Keratinocyte (primary cell): ENCODE results near the gene MARVELD1. TPM values are rescaled to one million over a fixed set of nuclear protein-coding genes. Genes with fewer than 3 reads are reported as not detected.

Source experiments
- DNase-seq: peaks from one replicate; pipeline ENCODE4 v3.0.0-alpha.2; 2011; ENCODE audit warnings: low read depth, missing footprints, low spot score
- FAIRE-seq: peaks from 2 replicates; lab custom pipeline; 2011; peaks lifted over from hg19 to GRCh38; lab: Jason Lieb, UNC
- H2AFZ ChIP-seq: 2 replicates; pipeline ENCODE4 v1.6.0; 2012; ENCODE audit warnings: low read length, control low read depth, inconsistent platforms; ENCODE audit not compliant: control insufficient read depth
- H3K27ac ChIP-seq: 2 replicates; pipeline ENCODE4 v1.5.1; 2011; ENCODE audit warnings: low read length; ENCODE audit not compliant: control insufficient read depth, insufficient read depth
- H3K27me3 ChIP-seq: 3 replicates; pipeline ENCODE4 v1.6.0; 2011; ENCODE audit warnings: low read length; ENCODE audit not compliant: control insufficient read depth, insufficient read depth; ENCODE audit errors: extremely low read depth
- H3K36me3 ChIP-seq, 2 experiments: 2 replicates in 1 of 2; 3 replicates in 1 of 2; pipeline ENCODE4 v1.5.1; 2011; ENCODE audit warnings: low read length in 2 of 2, mild to moderate bottlenecking in 1 of 2; ENCODE audit not compliant: control insufficient read depth in 2 of 2, insufficient read depth in 2 of 2; ENCODE audit errors: extremely low read depth in 1 of 2
- H3K4me1 ChIP-seq: 3 replicates; pipeline ENCODE4 v1.5.1; 2011; ENCODE audit warnings: low read length; ENCODE audit not compliant: control insufficient read depth, insufficient read depth; ENCODE audit errors: extremely low read depth
- H3K4me2 ChIP-seq: 3 replicates; pipeline ENCODE4 v1.6.0; 2011; ENCODE audit warnings: low read depth, low read length; ENCODE audit not compliant: control insufficient read depth, insufficient read depth; ENCODE audit errors: extremely low read depth
- H3K4me3 ChIP-seq, 3 experiments: fragments of 200-600 bp in 1 of 3; sonication (generic) in 1 of 3; 2 replicates in 2 of 3; 3 replicates in 1 of 3; pipeline ENCODE4 v1.5.1; 2011 to 2016; ENCODE audit warnings: low read length in 3 of 3, mild to moderate bottlenecking in 3 of 3, control low read depth in 2 of 3, inconsistent platforms in 1 of 3, low read depth in 1 of 3, mixed read lengths in 1 of 3, mixed run types in 1 of 3, moderate library complexity in 1 of 3; ENCODE audit not compliant: control insufficient read depth in 2 of 3, insufficient read depth in 2 of 3; ENCODE audit errors: extremely low read depth in 1 of 3
- H3K79me2 ChIP-seq: 2 replicates; pipeline ENCODE4 v1.6.0; 2012; ENCODE audit warnings: low read length; ENCODE audit not compliant: control insufficient read depth, insufficient read depth
- H3K9ac ChIP-seq: 3 replicates; pipeline ENCODE4 v1.6.0; 2011; ENCODE audit warnings: low read length; ENCODE audit not compliant: control insufficient read depth, insufficient read depth; ENCODE audit errors: extremely low read depth
- H3K9me1 ChIP-seq: 3 replicates; pipeline ENCODE4 v1.6.0; 2011; ENCODE audit warnings: low read length; ENCODE audit not compliant: control insufficient read depth, insufficient read depth; ENCODE audit errors: extremely low read depth
- H3K9me3 ChIP-seq: 2 replicates; pipeline ENCODE4 v1.5.1; 2012; ENCODE audit warnings: low read depth, low read length; ENCODE audit not compliant: control insufficient read depth
- H4K20me1 ChIP-seq: 3 replicates; pipeline ENCODE4 v1.6.0; 2011; ENCODE audit warnings: low read length; ENCODE audit not compliant: control insufficient read depth, insufficient read depth; ENCODE audit errors: extremely low read depth
- CTCF ChIP-seq, 3 experiments: IDR thresholded peaks in 1 of 3; conservative IDR thresholded peaks in 1 of 3; optimal IDR thresholded peaks in 1 of 3; 2 replicates in 2 of 3; 3 replicates in 1 of 3; pipeline versions ENCODE3 to v1.5.1; 2011; ENCODE audit warnings: low read length in 3 of 3, mild to moderate bottlenecking in 3 of 3, moderate library complexity in 2 of 3, control low read depth in 1 of 3, inconsistent platforms in 1 of 3; ENCODE audit not compliant: insufficient read depth in 2 of 3; ENCODE audit errors: extremely low read depth in 1 of 3
- EZH2 ChIP-seq: IDR thresholded peaks from one replicate; pipeline ENCODE4 v1.6.1; 2012; ENCODE audit warnings: inconsistent platforms, mild to moderate bottlenecking, low read length, moderate library complexity
- dilution Hi-C: fragments of 300-500 bp; cut with MboI; formaldehyde crosslinking; loops from one replicate; pipeline ENCODE4 v1.7.0; 2020; ENCODE audit warnings: low sequenced_read_pairs; ENCODE audit not compliant: extremely low pct_ligation_motif_present
- polyA plus RNA-seq, 5 experiments: library from polyadenylated mRNA; depleted of rRNA in 3 of 5; stranded (reverse) in 3 of 5; stranded (forward) in 1 of 5; unstranded in 1 of 5; fragments of >200 nt; gene quantifications; 1 replicate in 1 of 5; 2 replicates in 3 of 5; 3 replicates in 1 of 5; pipeline versions ENCODE4 v1.2.1 to v1.2.3, GENCODE V29; 2011 to 2012; ENCODE audit warnings: missing spikeins in 2 of 5, low read depth in 1 of 5, low replicate concordance in 1 of 5

Gene MARVELD1
- polyA plus RNA-seq, 1 donor (not counting 4 experiments of a cell fraction or from before 2014, with no cell fraction given) = 39.7 TPM

GRCh38 chr10:97675222-97675621 lies 38.3 kb upstream of the MARVELD1 start:
- dilution Hi-C loops = no loop called here
- no peak for DNase-seq
- FAIRE-seq = no peak
- Histone ChIP-seq H3K4me3 (no peak overlapping the region), H2AFZ (no peak overlapping the region), H3K36me3 (peaks cover 36 to 53% of the 10 kb centered on the region in 2 experiments), H3K4me1 (no peaks in the 10 kb centered on the region), H4K20me1 (peaks cover 10% of the 10 kb centered on the region), H3K9ac (no peak overlapping the region), H3K9me3 (no peaks in the 10 kb centered on the region), H3K79me2 (peaks cover 6% of the 10 kb centered on the region), H3K9me1 (no peaks in the 10 kb centered on the region), H3K4me2 (no peak overlapping the region), H3K27ac (no peak overlapping the region), H3K27me3 (no peaks in the 10 kb centered on the region)
- TF ChIP-seq EZH2 = no peak
- no peak for TF ChIP-seq CTCF (optimal IDR thresholded peaks at IDR 0.05 in 1 of 3, IDR thresholded peaks at IDR 0.05 in 1 of 3, conservative IDR thresholded peaks at IDR 0.05 in 1 of 3; ENCODE audit: extremely low read depth in 1 of 3, insufficient read depth in 2 of 3, low read length in 3 of 3)

- TF ChIP-seq CTCF (optimal IDR thresholded peaks at IDR 0.05 in 1 of 3, IDR thresholded peaks at IDR 0.05 in 1 of 3, conservative IDR thresholded peaks at IDR 0.05 in 1 of 3; ENCODE audit: extremely low read depth in 1 of 3, insufficient read depth in 2 of 3, low read length in 3 of 3) = peak; percentile 73 to 84 (median 74)
- TF ChIP-seq EZH2 = no peak
- Histone ChIP-seq H3K4me3 (no peak overlapping the region), H4K20me1 (peaks cover 10% of the 10 kb centered on the region), H3K27me3 (no peaks in the 10 kb centered on the region), H3K4me2 (no peak overlapping the region), H3K9me3 (no peaks in the 10 kb centered on the region), H3K27ac (no peak overlapping the region), H3K9me1 (no peaks in the 10 kb centered on the region), H3K79me2 (peaks cover 14% of the 10 kb centered on the region), H2AFZ (no peak overlapping the region), H3K4me1 (no peaks in the 10 kb centered on the region), H3K9ac (no peak overlapping the region), H3K36me3 (peaks cover 36 to 49% of the 10 kb centered on the region in 2 experiments)
- dilution Hi-C loops = no loop called here
- peak; percentile 80 for FAIRE-seq
- DNase-seq = peak; percentile 38
Observed at GRCh38 chr10:97676770-97677581, 36.6 kb upstream of the MARVELD1 start.
